ENCODE measurements around the gene LMCD1.

LMCD1 gene

GRCh38 chr3:8516783-8517182, 15.2 kb downstream of the LMCD1 start:
- H3K36me3 ChIP-seq (ENCODE audit: control insufficient read depth in 1 of 2, insufficient read depth in 2 of 2, low read depth in 1 of 2, low read length in 2 of 2): peaks cover 21 to 43% of the 10 kb centered on the region in 2 experiments
- no peak overlapping the region for H2BK12ac ChIP-seq (ENCODE audit: low read length in 2 of 2)
- no peak for DNase-seq
- no peak overlapping the region for H3K4ac ChIP-seq (ENCODE audit: low read depth in 1 of 2, low read length in 2 of 2)
- H2AK5ac ChIP-seq (ENCODE audit: low read length, severe bottlenecking): no peak overlapping the region
- WGBS: 95% methylated on average over 2 of the region's 2 CpGs
- H3K4me3 ChIP-seq (ENCODE audit: insufficient read depth in 1 of 2, low read depth in 1 of 2, low read length in 2 of 2): no peak overlapping the region
- H4K8ac ChIP-seq (ENCODE audit: low read length): no peak overlapping the region
- peaks cover 31% of the 10 kb centered on the region for H3K79me1 ChIP-seq (replicated peaks; ENCODE audit: low read length, poor library complexity, severe bottlenecking)
- H3K4me1 ChIP-seq (ENCODE audit: control insufficient read depth, insufficient read depth, low read depth, low read length): no peaks in the 10 kb centered on the region
- no peak overlapping the region for H4K91ac ChIP-seq (ENCODE audit: low read length)
- no peak overlapping the region for H2AFZ ChIP-seq (ENCODE audit: low read depth, low read length)
- H3K4me2 ChIP-seq (ENCODE audit: low read length, poor library complexity, severe bottlenecking): no peak overlapping the region
- no peak overlapping the region for H2BK120ac ChIP-seq (ENCODE audit: low read depth, low read length)
- H3K9ac ChIP-seq (ENCODE audit: low read length): no peak overlapping the region
- H3K14ac ChIP-seq (ENCODE audit: low read length in 2 of 2): no peak overlapping the region
- no peak overlapping the region for H2BK5ac ChIP-seq (ENCODE audit: low read depth, low read length, poor library complexity, severe bottlenecking)
- no peaks in the 10 kb centered on the region for H3K9me3 ChIP-seq (ENCODE audit: control insufficient read depth, low read length)
- no peak overlapping the region for H3K27ac ChIP-seq (ENCODE audit: low read length, poor library complexity, severe bottlenecking)
- H3K23ac ChIP-seq (ENCODE audit: low read length in 2 of 2): no peak overlapping the region
- H3K27me3 ChIP-seq (ENCODE audit: control insufficient read depth in 1 of 2, insufficient read depth in 1 of 2, low read length in 2 of 2): no peaks in the 10 kb centered on the region
- no peak overlapping the region for H3K18ac ChIP-seq (ENCODE audit: low read depth in 1 of 2, low read length in 2 of 2)
- no peak overlapping the region for H2BK15ac ChIP-seq (ENCODE audit: low read depth, poor library complexity, severe bottlenecking)

DNA sequence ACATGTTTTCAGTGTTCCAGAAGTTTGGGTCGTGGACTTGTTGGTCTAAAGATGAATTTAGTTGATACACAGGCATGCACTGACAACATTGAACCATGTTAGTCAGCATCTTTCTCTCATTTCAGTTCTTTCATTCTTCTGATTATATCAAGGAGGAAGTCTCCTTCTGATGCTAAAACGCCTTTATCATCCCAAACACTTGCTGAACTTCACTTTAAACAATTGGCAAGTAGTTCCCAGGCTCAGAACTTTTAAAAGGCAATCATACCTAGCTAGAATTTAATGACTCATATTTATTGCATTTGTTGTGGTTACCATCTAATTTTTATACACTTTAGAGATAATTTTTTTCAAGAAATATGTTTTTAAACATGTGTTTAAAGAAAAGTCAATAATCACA, 15.9 kb downstream of the LMCD1 start:
- Histone ChIP-seq H3K14ac (ENCODE audit: low read length in 2 of 2) (no peak overlapping the region), H3K27ac (ENCODE audit: low read length, poor library complexity, severe bottlenecking) (no peak overlapping the region), H4K8ac (ENCODE audit: low read length) (no peak overlapping the region), H3K4me1 (ENCODE audit: control insufficient read depth, insufficient read depth, low read depth, low read length) (no peaks in the 10 kb centered on the region), H3K36me3 (ENCODE audit: control insufficient read depth in 1 of 2, insufficient read depth in 2 of 2, low read depth in 1 of 2, low read length in 2 of 2) (peaks cover 26 to 42% of the 10 kb centered on the region in 2 experiments), H3K4me3 (ENCODE audit: insufficient read depth in 1 of 2, low read depth in 1 of 2, low read length in 2 of 2) (no peak overlapping the region), H2BK12ac (ENCODE audit: low read length in 2 of 2) (no peak overlapping the region), H3K9me3 (ENCODE audit: control insufficient read depth, low read length) (no peaks in the 10 kb centered on the region), H3K4me2 (ENCODE audit: low read length, poor library complexity, severe bottlenecking) (no peak overlapping the region), H3K9ac (ENCODE audit: low read length) (peak overlapping the region; percentile 14), H2AFZ (ENCODE audit: low read depth, low read length) (no peak overlapping the region), H3K27me3 (ENCODE audit: control insufficient read depth in 1 of 2, insufficient read depth in 1 of 2, low read length in 2 of 2) (no peaks in the 10 kb centered on the region), H4K91ac (ENCODE audit: low read length) (no peak overlapping the region), H3K4ac (ENCODE audit: low read depth in 1 of 2, low read length in 2 of 2) (no peak overlapping the region), H2BK15ac (ENCODE audit: low read depth, poor library complexity, severe bottlenecking) (no peak overlapping the region), H3K79me1 (replicated peaks; ENCODE audit: low read length, poor library complexity, severe bottlenecking) (peaks cover 35% of the 10 kb centered on the region), H3K18ac (ENCODE audit: low read depth in 1 of 2, low read length in 2 of 2) (no peak overlapping the region), H2BK120ac (ENCODE audit: low read depth, low read length) (no peak overlapping the region), H3K23ac (ENCODE audit: low read length in 2 of 2) (no peak overlapping the region), H2BK5ac (ENCODE audit: low read depth, low read length, poor library complexity, severe bottlenecking) (no peak overlapping the region), H2AK5ac (ENCODE audit: low read length, severe bottlenecking) (no peak overlapping the region)
- no peak for DNase-seq
- 92% methylated on average over 2 of the region's 2 CpGs for WGBS

GRCh38 chr3:8518138-8518537, 16.5 kb downstream of the LMCD1 start:
- no peak overlapping the region for H3K14ac ChIP-seq (ENCODE audit: low read length in 2 of 2)
- H2BK5ac ChIP-seq (ENCODE audit: low read depth, low read length, poor library complexity, severe bottlenecking): no peak overlapping the region
- no peak overlapping the region for H3K4me3 ChIP-seq (ENCODE audit: insufficient read depth in 1 of 2, low read depth in 1 of 2, low read length in 2 of 2)
- peaks cover 35% of the 10 kb centered on the region for H3K79me1 ChIP-seq (replicated peaks; ENCODE audit: low read length, poor library complexity, severe bottlenecking)
- no peak overlapping the region for H2AFZ ChIP-seq (ENCODE audit: low read depth, low read length)
- peak overlapping the region; percentile 14 for H3K9ac ChIP-seq (ENCODE audit: low read length)
- no peak overlapping the region for H3K4ac ChIP-seq (ENCODE audit: low read depth in 1 of 2, low read length in 2 of 2)
- H2BK15ac ChIP-seq (ENCODE audit: low read depth, poor library complexity, severe bottlenecking): peak overlapping the region; percentile 63
- H2AK5ac ChIP-seq (ENCODE audit: low read length, severe bottlenecking): no peak overlapping the region
- H2BK12ac ChIP-seq (ENCODE audit: low read length in 2 of 2): no peak overlapping the region
- no peaks in the 10 kb centered on the region for H3K27me3 ChIP-seq (ENCODE audit: control insufficient read depth in 1 of 2, insufficient read depth in 1 of 2, low read length in 2 of 2)
- no peak overlapping the region for H3K4me2 ChIP-seq (ENCODE audit: low read length, poor library complexity, severe bottlenecking)
- H3K36me3 ChIP-seq (ENCODE audit: control insufficient read depth in 1 of 2, insufficient read depth in 2 of 2, low read depth in 1 of 2, low read length in 2 of 2): peaks cover 27 to 40% of the 10 kb centered on the region in 2 experiments
- WGBS: 38% methylated on average over 2 of the region's 2 CpGs
- no peak overlapping the region for H3K18ac ChIP-seq (ENCODE audit: low read depth in 1 of 2, low read length in 2 of 2)
- H3K9me3 ChIP-seq (ENCODE audit: control insufficient read depth, low read length): no peaks in the 10 kb centered on the region
- H2BK120ac ChIP-seq (ENCODE audit: low read depth, low read length): no peak overlapping the region
- H4K8ac ChIP-seq (ENCODE audit: low read length): no peak overlapping the region
- H3K27ac ChIP-seq (ENCODE audit: low read length, poor library complexity, severe bottlenecking): no peak overlapping the region
- no peaks in the 10 kb centered on the region for H3K4me1 ChIP-seq (ENCODE audit: control insufficient read depth, insufficient read depth, low read depth, low read length)
- DNase-seq: peak; percentile 90
- H4K91ac ChIP-seq (ENCODE audit: low read length): no peak overlapping the region
- H3K23ac ChIP-seq (ENCODE audit: low read length in 2 of 2): no peak overlapping the region

GRCh38 chr3:8519156-8519555, 17.5 kb downstream of the LMCD1 start:
- H3K27me3 ChIP-seq (ENCODE audit: control insufficient read depth in 1 of 2, insufficient read depth in 1 of 2, low read length in 2 of 2): no peaks in the 10 kb centered on the region
- no peak overlapping the region for H2AK5ac ChIP-seq (ENCODE audit: low read length, severe bottlenecking)
- H3K9ac ChIP-seq (ENCODE audit: low read length): peak overlapping the region; percentile 36
- H4K8ac ChIP-seq (ENCODE audit: low read length): no peak overlapping the region
- no peak overlapping the region for H3K4ac ChIP-seq (ENCODE audit: low read depth in 1 of 2, low read length in 2 of 2)
- H2BK120ac ChIP-seq (ENCODE audit: low read depth, low read length): no peak overlapping the region
- H3K27ac ChIP-seq (ENCODE audit: low read length, poor library complexity, severe bottlenecking): no peak overlapping the region
- no peak overlapping the region for H2BK15ac ChIP-seq (ENCODE audit: low read depth, poor library complexity, severe bottlenecking)
- H3K36me3 ChIP-seq (ENCODE audit: control insufficient read depth in 1 of 2, insufficient read depth in 2 of 2, low read depth in 1 of 2, low read length in 2 of 2): peaks cover 31 to 37% of the 10 kb centered on the region in 2 experiments
- no peak overlapping the region for H3K4me2 ChIP-seq (ENCODE audit: low read length, poor library complexity, severe bottlenecking)
- H3K9me3 ChIP-seq (ENCODE audit: control insufficient read depth, low read length): no peaks in the 10 kb centered on the region
- H3K14ac ChIP-seq (ENCODE audit: low read length in 2 of 2): no peak overlapping the region
- 86% methylated on average over 1 of the region's 3 CpGs for WGBS
- H2AFZ ChIP-seq (ENCODE audit: low read depth, low read length): no peak overlapping the region
- H3K18ac ChIP-seq (ENCODE audit: low read depth in 1 of 2, low read length in 2 of 2): no peak overlapping the region
- no peak for DNase-seq
- H3K4me3 ChIP-seq (ENCODE audit: insufficient read depth in 1 of 2, low read depth in 1 of 2, low read length in 2 of 2): no peak overlapping the region
- no peak overlapping the region for H4K91ac ChIP-seq (ENCODE audit: low read length)
- no peak overlapping the region for H2BK12ac ChIP-seq (ENCODE audit: low read length in 2 of 2)
- no peaks in the 10 kb centered on the region for H3K4me1 ChIP-seq (ENCODE audit: control insufficient read depth, insufficient read depth, low read depth, low read length)
- H3K79me1 ChIP-seq (replicated peaks; ENCODE audit: low read length, poor library complexity, severe bottlenecking): peaks cover 37% of the 10 kb centered on the region
- no peak overlapping the region for H2BK5ac ChIP-seq (ENCODE audit: low read depth, low read length, poor library complexity, severe bottlenecking)
- H3K23ac ChIP-seq (ENCODE audit: low read length in 2 of 2): no peak overlapping the region

Measured in mesenchymal stem cell (in vitro differentiated cells and primary cell).